AG04449 (cell line): Measurements from ENCODE around the gene RPUSD1.
"Not testable (repeated sequence)": the region's sequence is repeated elsewhere in the genome, so short reads cannot be mapped to it uniquely, and the experiment has no call there.

Source experiments
- CTCF ChIA-PET: fragments of 350-600 bp; formaldehyde crosslinking; extraction: SDS; loops from one replicate; lab custom pipeline; 2021; ENCODE audit warnings: antibody characterized with exemption; lab: Yijun Ruan, JAX
- POLR2A ChIA-PET: fragments of 400-600, 350-600 bp; formaldehyde crosslinking; extraction: SDS; loops from one replicate; lab custom pipeline; 2020; ENCODE audit warnings: antibody characterized with exemption, inconsistent platforms; lab: Yijun Ruan, JAX
- DNase-seq: peaks from one replicate; pipeline ENCODE4 v3.0.0-alpha.2; 2010; ENCODE audit warnings: low read depth, low spot score
- H3K4me3 ChIP-seq: 2 replicates; pipeline ENCODE4 v1.5.1; 2011; ENCODE audit warnings: low read depth, mild to moderate bottlenecking, control low read depth, low read length
- TF ChIP-seq, protein P1 (sequence below): IDR thresholded peaks from one replicate; pipeline ENCODE4 v1.5.1; 2011; ENCODE audit warnings: mild to moderate bottlenecking, moderate library complexity, low read length, control low read depth, inconsistent platforms; ENCODE audit not compliant: insufficient read depth; ENCODE audit errors: missing control alignments

Gene RPUSD1

DNA sequence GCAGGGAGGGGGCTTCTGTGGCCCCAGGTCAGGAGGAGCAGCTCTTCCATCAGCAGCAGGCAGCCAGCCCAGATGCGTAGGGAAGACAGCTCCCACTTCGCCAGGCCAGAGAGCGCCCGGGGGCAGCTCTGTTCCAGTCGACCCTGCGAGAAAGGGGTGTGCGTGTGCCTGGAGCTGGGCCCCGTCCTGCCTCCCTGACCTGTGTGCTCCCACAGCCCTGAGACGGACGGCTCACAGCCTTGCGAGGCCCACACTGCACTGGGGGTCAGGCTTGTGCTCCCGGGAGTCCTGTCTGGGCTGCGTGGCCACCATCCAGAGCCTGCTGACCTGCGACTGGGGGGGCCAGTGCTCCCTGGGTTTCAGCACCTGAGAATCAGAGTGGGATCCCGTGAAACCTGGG, 28.1 kb downstream of the RPUSD1 start:
- TF ChIP-seq, protein P1, sequence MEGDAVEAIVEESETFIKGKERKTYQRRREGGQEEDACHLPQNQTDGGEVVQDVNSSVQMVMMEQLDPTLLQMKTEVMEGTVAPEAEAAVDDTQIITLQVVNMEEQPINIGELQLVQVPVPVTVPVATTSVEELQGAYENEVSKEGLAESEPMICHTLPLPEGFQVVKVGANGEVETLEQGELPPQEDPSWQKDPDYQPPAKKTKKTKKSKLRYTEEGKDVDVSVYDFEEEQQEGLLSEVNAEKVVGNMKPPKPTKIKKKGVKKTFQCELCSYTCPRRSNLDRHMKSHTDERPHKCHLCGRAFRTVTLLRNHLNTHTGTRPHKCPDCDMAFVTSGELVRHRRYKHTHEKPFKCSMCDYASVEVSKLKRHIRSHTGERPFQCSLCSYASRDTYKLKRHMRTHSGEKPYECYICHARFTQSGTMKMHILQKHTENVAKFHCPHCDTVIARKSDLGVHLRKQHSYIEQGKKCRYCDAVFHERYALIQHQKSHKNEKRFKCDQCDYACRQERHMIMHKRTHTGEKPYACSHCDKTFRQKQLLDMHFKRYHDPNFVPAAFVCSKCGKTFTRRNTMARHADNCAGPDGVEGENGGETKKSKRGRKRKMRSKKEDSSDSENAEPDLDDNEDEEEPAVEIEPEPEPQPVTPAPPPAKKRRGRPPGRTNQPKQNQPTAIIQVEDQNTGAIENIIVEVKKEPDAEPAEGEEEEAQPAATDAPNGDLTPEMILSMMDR, result no peak
- no peak for DNase-seq
- H3K4me3 ChIP-seq, result no peak overlapping the region
- ChIA-PET POLR2A (no interaction called here), CTCF (interaction anchor here (1.5 to 1.6 kb wide), 2 partner anchors 19 to 25 kb away, joined by 5 to 7 read pairs; partner anchors contain the start of gene CIAO3)

DNA sequence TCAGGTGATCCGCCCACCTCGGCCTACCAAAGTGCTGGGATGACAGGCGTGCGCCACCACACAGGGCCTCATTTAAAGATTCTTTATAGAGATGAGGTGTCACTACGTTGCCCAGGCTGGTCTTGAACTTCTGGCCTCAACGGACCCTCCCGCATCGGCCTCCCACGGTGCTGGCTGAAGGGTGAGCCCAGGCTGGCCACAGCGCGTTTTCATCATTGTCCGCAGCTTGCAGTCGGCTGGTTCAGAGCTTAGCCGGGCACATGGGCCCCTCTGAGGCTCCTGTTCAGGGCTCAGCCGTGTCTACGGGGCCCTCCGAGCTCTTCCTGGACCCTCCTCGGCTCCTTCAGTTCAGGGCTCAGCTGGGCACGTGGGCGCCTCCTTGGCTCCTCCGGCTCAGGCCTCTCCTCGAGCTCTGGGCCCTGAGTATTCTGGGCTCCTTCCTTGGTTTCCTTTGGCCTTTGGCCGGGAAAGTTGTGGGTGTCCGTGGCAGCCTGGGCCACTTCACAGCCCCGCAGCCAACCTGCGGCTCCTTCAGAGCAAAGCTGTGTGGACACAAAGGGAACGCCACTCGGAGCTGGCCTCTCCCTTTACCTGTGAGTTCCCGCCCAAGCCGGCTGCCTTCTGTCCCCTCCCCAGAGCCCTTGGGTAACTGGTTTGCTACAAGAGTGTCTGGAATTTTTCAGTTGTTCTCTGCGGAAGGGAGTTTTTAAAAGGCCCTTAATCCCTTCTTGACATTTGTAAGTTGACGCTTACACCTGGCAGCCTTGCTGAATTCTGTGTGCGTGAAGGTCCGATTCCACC, 28.9 kb downstream of the RPUSD1 start:
- no peak for DNase-seq
- TF ChIP-seq, protein P1, result no peak
- CTCF ChIA-PET, result interaction anchor here (1.0 to 1.5 kb wide), 2 partner anchors 18 to 26 kb away, joined by 4 to 7 read pairs; partner anchors contain the start of gene CIAO3
- no peak overlapping the region for H3K4me3 ChIP-seq
- POLR2A ChIA-PET, result no interaction called here

DNA sequence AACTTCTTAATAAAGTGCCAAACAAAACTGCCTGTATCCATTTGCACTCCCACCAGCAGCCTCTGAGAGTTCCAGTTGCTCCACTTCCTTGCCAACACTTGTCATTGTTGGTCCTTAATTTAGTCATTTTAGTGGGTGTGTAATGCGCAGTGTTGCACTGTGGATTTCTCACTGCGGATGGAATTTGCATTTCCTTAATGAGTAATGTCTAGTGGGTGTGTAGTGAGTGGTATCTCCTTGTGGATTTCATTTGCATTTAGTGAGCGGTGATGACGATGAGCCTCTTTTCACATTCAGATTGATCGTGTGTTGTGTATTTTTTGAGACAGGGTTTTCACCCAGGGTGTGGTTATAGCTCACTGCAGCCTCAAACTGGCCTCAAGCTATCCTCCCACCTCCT, 31.8 kb downstream of the RPUSD1 start:
- POLR2A ChIA-PET, result no interaction called here
- DNase-seq, result no peak
- CTCF ChIA-PET, result interaction anchor here (1.1 to 4.2 kb wide), 2 partner anchors 13 to 29 kb away, joined by 3 to 24 read pairs; partner anchors contain the start of gene CIAO3
- no peak overlapping the region for H3K4me3 ChIP-seq
- TF ChIP-seq, protein P1, result no peak

DNA sequence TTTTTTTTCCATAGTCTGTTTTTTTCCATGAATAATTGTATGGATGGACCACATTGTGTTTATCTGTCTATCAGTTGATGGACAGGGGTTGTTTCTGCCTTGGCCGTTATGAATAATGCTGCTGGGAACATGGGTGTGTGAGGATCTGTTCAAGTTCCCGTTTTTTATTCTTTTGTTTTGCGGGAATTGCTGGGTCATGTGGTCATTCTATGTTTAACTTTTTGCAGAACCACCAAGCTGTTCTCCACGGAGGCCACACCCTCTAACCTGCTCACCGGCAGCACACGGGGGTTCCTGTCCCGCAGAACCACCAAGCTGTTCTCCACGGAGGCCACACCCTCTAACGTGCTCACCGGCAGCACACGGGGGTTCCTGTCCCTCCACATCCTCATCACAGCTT, 33.5 kb downstream of the RPUSD1 start:
- CTCF ChIA-PET, result interaction anchor here (0.9 to 4.2 kb wide), 2 partner anchors 12 to 43 kb away, joined by 4 to 24 read pairs; partner anchors contain the start of gene CIAO3
- POLR2A ChIA-PET, result no interaction called here
- TF ChIP-seq, protein P1, result no peak
- no peak for DNase-seq
- H3K4me3 ChIP-seq, result no peak overlapping the region

- H3K4me3 ChIP-seq, POLR2A ChIA-PET, DNase-seq: not testable (repeated sequence)
- CTCF ChIA-PET, result interaction anchor here (4.2 kb wide), 1 partner anchor 11 kb away, joined by 24 read pairs; the partner anchor contains the start of gene CIAO3
These were observed 34.0 kb downstream of the RPUSD1 start for GRCh38 chr16:754121-754607.

GRCh38 chr16:752007-752312, 36.2 kb downstream of the RPUSD1 start:
- ChIA-PET CTCF (interaction anchor here (0.6 to 4.1 kb wide), 5 partner anchors 9 to 33 kb away, joined by 3 to 40 read pairs (median 3); partner anchors contain the start of genes ANTKMT and CIAO3), POLR2A (no interaction called here)
- no peak for DNase-seq
- H3K4me3 ChIP-seq, result no peak overlapping the region
- TF ChIP-seq, protein P1, result no peak
